Measurements from ENCODE around the gene GMIP.
A peak's percentile ranks its signal among the peaks of the same experiment; 100 is the strongest.
"Not testable (repeated sequence)": the region's sequence is repeated elsewhere in the genome, so short reads cannot be mapped to it uniquely, and the experiment has no call there.

The GMIP gene

GRCh38 chr19:19643158-19644053 lies at the start of gene GMIP:
Gene GMIP (minus strand): TSS chr19:19643657. CDS start chr19:19643529, 128 bp downstream.
- DNase-seq, result peak; percentile 87 to 89

- DNase-seq, result no peak
Observed at GRCh38 chr19:19691683-19692082, 48.2 kb upstream of the GMIP start.

GRCh38 chr19:19689023-19689422 lies 45.6 kb upstream of the GMIP start:
- DNase-seq, result not testable (repeated sequence)

- DNase-seq, result no peak
Observed at GRCh38 chr19:19687090-19687489, 43.6 kb upstream of the GMIP start.

GRCh38 chr19:19686580-19686979 lies 43.1 kb upstream of the GMIP start:
- no peak for DNase-seq

- not testable (repeated sequence) for DNase-seq
Observed at GRCh38 chr19:19686119-19686518, 42.7 kb upstream of the GMIP start.

GRCh38 chr19:19679176-19680073 lies 36.0 kb upstream of the GMIP start:
- DNase-seq, result no peak

GRCh38 chr19:19677579-19677978 lies 34.1 kb upstream of the GMIP start:
- DNase-seq, result no peak

- no peak for DNase-seq
Observed at GRCh38 chr19:19674315-19674714, 30.9 kb upstream of the GMIP start.

GRCh38 chr19:19672816-19673215 lies 29.4 kb upstream of the GMIP start:
- DNase-seq, result no peak

GRCh38 chr19:19670070-19670551 lies 26.7 kb upstream of the GMIP start:
- no peak for DNase-seq

- DNase-seq, result peak; percentile 95
Observed at GRCh38 chr19:19668230-19669012, 25.0 kb upstream of the GMIP start, which contains the start of gene ZNF101. Gene ZNF101 (plus strand): TSS chr19:19668839. CDS start chr19:19668964, 125 bp downstream.

- not testable (repeated sequence) for DNase-seq
Observed at GRCh38 chr19:19665420-19665948, 22.0 kb upstream of the GMIP start.

- DNase-seq, result peak; percentile 97 to 98
Observed at GRCh38 chr19:19663256-19664120, 20.0 kb upstream of the GMIP start, which contains the start of gene ATP13A1. Gene ATP13A1 (minus strand): TSS chr19:19663676. CDS start chr19:19663666, 10 bp downstream.

- DNase-seq, result no peak
Observed at GRCh38 chr19:19662871-19663255, 19.4 kb upstream of the GMIP start.

GRCh38 chr19:19662344-19662743 lies 18.9 kb upstream of the GMIP start:
- no peak for DNase-seq

- DNase-seq, result peak; percentile 70
Observed at GRCh38 chr19:19661675-19662251, 18.3 kb upstream of the GMIP start.

- no peak for DNase-seq
Observed at GRCh38 chr19:19661141-19661674, 17.8 kb upstream of the GMIP start.

- no peak for DNase-seq
Observed at GRCh38 chr19:19659646-19660245, 16.3 kb upstream of the GMIP start.

- DNase-seq, result no peak
Observed at GRCh38 chr19:19657397-19657783, 13.9 kb upstream of the GMIP start.
